GM10266 (cell line): ENCODE measurements around the gene MYO1H.

Experiments used
- DNase-seq: peaks from one replicate; pipeline ENCODE4 v3.0.0; 2012; ENCODE audit errors: extremely low spot score
- TF ChIP-seq, protein P1 (sequence below): IDR thresholded peaks from 2 replicates; pipeline ENCODE4 v1.5.1; 2012; ENCODE audit warnings: mild to moderate bottlenecking, low read depth; ENCODE audit not compliant: control insufficient read depth, insufficient read depth; ENCODE audit errors: missing control alignments

MYO1H gene

DNA sequence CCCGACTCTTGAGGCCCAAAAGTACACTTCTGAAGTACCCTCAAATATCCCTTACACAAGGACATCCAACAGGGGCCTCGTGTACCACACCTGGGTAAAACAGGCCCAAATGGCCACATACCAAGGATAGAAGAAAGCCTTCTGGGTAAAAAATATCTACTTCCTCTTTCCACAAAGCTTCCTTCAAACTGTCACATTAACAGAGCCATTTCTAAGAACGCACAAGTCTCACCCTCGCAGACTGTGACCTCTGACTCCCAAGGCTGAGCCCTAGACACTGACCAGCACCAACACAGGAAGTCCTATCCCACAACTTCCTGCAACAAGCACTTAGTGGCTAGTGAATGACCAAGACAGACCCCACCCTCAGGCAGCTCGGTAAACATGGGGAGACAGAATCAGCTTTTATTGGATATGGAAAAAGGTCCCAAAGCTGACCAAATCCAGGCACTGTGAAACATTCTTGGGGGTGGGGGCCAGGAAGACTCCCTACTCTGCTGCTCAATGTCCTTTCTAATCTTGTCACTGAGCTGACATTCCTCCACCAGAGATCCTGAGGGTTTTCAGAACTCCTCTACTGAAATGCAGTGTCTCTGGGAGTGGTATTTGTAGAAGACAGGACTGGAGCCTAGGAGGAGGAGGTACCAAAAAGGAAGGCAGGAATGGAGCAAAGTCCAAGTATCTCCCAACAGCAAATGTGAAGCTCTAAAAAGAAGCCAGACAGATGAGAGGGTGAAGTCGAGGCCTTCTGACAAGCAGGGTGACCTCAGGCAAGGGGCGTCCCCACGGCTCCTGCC lies 113.5 kb downstream of the MYO1H start:
- no peak for DNase-seq
- TF ChIP-seq, protein P1, sequence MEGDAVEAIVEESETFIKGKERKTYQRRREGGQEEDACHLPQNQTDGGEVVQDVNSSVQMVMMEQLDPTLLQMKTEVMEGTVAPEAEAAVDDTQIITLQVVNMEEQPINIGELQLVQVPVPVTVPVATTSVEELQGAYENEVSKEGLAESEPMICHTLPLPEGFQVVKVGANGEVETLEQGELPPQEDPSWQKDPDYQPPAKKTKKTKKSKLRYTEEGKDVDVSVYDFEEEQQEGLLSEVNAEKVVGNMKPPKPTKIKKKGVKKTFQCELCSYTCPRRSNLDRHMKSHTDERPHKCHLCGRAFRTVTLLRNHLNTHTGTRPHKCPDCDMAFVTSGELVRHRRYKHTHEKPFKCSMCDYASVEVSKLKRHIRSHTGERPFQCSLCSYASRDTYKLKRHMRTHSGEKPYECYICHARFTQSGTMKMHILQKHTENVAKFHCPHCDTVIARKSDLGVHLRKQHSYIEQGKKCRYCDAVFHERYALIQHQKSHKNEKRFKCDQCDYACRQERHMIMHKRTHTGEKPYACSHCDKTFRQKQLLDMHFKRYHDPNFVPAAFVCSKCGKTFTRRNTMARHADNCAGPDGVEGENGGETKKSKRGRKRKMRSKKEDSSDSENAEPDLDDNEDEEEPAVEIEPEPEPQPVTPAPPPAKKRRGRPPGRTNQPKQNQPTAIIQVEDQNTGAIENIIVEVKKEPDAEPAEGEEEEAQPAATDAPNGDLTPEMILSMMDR: no peak

DNA sequence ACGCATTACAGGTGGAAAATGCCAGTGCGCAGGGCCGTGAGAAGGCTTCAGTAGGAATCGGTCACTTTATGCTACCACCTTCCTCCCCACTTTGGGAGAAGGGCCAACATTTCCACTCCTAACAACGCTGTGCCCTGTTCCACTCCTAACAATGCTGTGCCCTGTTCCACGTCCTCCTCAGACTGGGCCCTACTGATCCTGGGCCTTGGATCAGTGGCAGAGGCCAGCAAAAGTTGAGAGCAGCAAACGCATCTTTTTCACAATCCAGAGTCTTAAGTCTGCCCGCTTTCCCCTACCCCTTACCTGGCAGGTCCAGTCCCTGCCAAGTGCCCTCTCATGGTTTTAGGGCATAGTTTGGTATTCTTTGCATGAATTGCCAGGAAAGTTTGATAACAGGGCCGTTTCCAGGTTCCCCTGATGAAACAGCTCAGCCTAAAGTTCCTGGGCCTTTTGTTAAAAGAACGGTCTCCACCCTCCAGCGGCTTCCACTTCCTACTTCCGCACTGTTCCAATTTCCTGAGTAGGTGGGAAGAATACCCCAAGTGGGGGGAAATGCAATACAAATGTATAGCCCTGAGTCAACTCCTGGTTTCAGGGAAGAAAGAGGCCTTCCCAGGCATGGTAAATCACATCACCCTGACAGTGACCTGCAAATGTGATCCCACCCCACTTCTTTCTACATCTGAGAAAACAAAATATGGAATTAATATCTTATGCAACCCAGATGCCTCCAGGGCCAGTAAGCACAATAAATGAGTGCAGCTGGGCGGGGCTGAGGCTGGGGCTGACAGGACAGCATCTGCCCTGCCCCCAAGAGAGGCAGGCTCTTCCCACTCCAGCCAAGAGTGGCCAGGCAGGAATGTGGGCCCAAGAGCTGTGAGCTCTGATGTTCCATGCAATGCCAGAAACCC lies 114.4 kb downstream of the MYO1H start:
- no peak for DNase-seq

DNA sequence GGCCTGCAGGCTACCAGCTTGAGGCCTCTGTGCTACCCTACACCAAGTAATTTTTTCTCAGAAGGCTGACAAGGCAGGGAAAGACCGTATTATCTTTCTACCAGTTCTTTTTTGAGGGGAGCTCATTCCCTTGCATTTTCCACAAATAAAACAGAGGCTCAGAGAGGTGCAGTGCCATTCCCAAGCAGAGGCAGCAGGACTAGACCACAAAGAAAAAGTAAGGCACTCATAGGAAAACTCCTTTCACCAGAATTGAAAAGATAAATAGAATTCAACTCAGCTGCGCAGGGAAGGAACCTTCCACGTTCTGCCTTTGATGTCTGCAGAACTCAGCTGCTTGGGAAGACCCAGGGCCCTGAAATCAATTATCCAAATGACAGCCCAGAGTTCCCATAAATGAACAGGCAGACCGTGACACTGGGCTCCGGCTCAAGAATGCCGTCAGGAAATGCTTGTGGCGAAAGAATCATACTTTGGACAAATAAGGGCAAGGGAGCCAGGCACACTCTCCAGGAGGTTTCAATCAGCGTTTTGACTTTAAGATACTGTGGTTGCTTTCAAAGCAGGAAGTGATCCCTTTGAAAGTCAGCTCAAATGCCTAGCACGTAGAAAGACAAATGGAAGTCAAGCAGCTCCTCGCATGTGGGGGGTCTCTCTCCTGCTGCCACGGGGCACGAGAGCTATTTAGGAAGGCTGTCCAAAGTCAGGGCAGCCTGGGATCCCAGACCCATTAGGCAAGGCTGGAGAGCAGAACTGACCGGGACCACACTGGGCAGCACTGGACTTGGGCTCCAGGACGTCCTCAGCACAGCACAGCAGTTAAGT lies 115.4 kb downstream of the MYO1H start:
- DNase-seq: no peak
- TF ChIP-seq, protein P1: no peak

More for the DNA sequence above, 114.4 kb downstream of the MYO1H start:
- TF ChIP-seq, protein P1: no peak

DNA sequence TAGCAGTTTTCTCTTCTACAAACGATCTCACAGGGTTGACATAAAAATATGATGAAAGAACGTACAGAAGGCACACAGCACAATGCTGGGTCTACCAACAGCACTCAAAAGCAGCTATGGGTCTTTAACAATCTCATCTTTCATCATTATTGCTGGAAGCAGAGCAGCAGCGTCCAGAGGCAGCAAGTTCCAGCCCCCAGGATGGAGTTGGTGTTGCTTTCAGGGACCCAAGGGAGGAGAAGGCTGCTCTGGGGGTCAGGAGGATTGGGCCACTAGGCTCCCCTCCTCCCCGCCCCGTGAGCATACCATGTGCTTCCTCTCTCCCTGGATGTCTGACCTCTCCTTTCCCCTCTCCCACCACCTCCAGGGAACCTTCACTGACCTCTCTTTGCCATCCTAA lies 116.1 kb downstream of the MYO1H start:
- no peak for DNase-seq

DNA sequence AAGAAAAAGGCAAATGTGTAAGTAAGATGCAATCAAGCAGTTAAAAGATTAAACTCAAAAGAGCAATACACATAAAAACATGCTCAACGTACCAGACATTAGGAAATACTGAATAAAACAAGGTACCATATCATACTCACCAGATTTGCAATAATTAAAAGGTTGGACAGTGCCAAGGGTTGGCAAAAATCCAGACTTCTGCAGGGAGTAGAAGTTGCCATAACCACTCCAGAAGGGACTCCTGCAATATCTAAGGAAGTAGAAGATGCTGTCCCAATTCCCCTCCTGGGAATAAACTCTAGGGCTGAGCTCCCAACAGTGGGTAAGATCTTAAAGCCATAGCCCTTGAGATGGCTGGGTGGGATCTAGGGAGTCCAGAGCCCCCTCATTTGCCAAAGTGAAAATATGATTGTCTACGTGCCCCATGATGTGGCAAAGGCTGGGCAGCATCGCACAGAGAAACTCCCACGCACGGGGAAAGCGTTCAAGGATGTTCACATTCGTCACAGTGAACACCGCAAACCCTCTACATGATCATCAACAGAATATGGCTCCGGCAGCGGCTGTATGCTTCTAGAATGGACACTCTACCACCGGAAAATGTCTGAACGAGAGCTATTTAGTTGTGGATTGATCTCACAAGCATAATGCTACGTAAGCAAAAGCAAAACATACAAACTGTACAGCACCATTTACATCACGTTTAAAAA lies 117.1 kb downstream of the MYO1H start:
- TF ChIP-seq, protein P1: no peak
- DNase-seq: no peak

More for the DNA sequence above, 116.1 kb downstream of the MYO1H start:
- TF ChIP-seq, protein P1: no peak

DNA sequence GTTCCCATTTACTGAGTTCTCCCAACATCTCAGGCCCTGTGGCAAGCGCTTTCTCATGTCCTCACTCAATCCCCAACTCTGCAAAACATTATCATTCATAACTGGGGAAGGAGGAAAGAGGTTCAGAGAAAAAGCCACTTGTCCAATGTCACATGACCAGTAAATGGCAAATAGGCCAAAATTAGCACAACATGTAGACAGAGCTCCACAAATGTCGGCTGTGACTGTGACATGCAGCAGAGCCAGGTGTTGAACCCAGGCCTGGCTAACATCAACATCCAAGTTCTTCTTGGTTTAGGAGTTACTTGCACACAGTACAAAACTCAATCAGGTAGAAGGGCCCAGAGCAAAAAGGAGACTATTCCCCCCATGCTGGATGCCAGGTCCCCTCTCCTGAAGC lies 118.6 kb downstream of the MYO1H start:
- no peak for DNase-seq
- TF ChIP-seq, protein P1: no peak
